OCI-LY3 (cell line): ENCODE measurements around the gene FERMT3.

Experiments
- EZH2phosphoT487 ChIP-seq: fragments of 200-600 bp; shearing (Covaris generic); IDR thresholded peaks from 2 replicates; pipeline ENCODE4 v1.6.1; 2018; ENCODE audit warnings: antibody characterized with exemption, mixed run types, low read depth
- TF ChIP-seq, protein P1 (sequence below): fragments of 200-600, 300-600 bp; sonication (generic); IDR thresholded peaks from 2 replicates; pipeline ENCODE4 v1.5.1; 2014; ENCODE audit warnings: antibody characterized with exemption, low read length, low read depth

- TF ChIP-seq, protein P1, sequence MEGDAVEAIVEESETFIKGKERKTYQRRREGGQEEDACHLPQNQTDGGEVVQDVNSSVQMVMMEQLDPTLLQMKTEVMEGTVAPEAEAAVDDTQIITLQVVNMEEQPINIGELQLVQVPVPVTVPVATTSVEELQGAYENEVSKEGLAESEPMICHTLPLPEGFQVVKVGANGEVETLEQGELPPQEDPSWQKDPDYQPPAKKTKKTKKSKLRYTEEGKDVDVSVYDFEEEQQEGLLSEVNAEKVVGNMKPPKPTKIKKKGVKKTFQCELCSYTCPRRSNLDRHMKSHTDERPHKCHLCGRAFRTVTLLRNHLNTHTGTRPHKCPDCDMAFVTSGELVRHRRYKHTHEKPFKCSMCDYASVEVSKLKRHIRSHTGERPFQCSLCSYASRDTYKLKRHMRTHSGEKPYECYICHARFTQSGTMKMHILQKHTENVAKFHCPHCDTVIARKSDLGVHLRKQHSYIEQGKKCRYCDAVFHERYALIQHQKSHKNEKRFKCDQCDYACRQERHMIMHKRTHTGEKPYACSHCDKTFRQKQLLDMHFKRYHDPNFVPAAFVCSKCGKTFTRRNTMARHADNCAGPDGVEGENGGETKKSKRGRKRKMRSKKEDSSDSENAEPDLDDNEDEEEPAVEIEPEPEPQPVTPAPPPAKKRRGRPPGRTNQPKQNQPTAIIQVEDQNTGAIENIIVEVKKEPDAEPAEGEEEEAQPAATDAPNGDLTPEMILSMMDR: no peak
- no peak for TF ChIP-seq EZH2phosphoT487
These were observed 42.5 kb downstream of the FERMT3 start for GRCh38 chr11:64249038-64249437.
